K562 (cell line): ENCODE measurements around the gene SLC25A42. TPM values are rescaled to one million over a fixed set of nuclear protein-coding genes. Genes with fewer than 3 reads are reported as not detected.
A peak's percentile ranks its signal among the peaks of the same experiment; 100 is the strongest.

Experiments
- BRF2 ChIP-seq: IDR thresholded peaks from 3 replicates; pipeline ENCODE4 v1.6.1; 2011; ENCODE audit warnings: borderline replicate concordance, mild to moderate bottlenecking; ENCODE audit not compliant: insufficient read length, insufficient read depth
- FOXJ2 ChIP-seq: fragments of 200-800 bp; sonication (Bioruptor generic); IDR thresholded peaks from 2 replicates; pipeline ENCODE4 v1.6.1; 2016; ENCODE audit warnings: missing genetic modification characterization, missing compliant biosample characterization
- FOXO4 ChIP-seq: fragments of 450-650 bp; formaldehyde crosslinking; IDR thresholded peaks from 2 replicates; pipeline ENCODE4 v1.4.0; 2020; ENCODE audit warnings: mild to moderate bottlenecking, moderate library complexity
- MEF2D ChIP-seq: conservative IDR thresholded peaks from 2 replicates; pipeline ENCODE4 v1.6.1; 2016; ENCODE audit warnings: low read depth, missing genetic modification characterization, missing compliant biosample characterization
- NFE2 ChIP-seq: IDR thresholded peaks from 2 replicates; pipeline ENCODE4 v1.6.1; 2014; ENCODE audit warnings: antibody characterized with exemption, low read depth
- NFIC ChIP-seq: fragments of 450-650 bp; IDR thresholded peaks from 2 replicates; pipeline ENCODE4 v1.6.1; 2017; ENCODE audit warnings: mild to moderate bottlenecking, inconsistent platforms
- PCBP2 ChIP-seq: fragments of 200-400 bp; formaldehyde crosslinking; IDR thresholded peaks from 2 replicates; pipeline ENCODE4 v1.6.1; 2018; ENCODE audit warnings: low read length, low read depth, mild to moderate bottlenecking, moderate library complexity; ENCODE audit not compliant: poor library complexity, severe bottlenecking
- PTRF ChIP-seq: fragments of 450-650 bp; IDR thresholded peaks from 2 replicates; pipeline ENCODE4 v1.6.1; 2016; ENCODE audit warnings: mild to moderate bottlenecking, missing genetic modification characterization, missing compliant biosample characterization
- SP1 ChIP-seq: sonication (generic); formaldehyde crosslinking; IDR thresholded peaks from 2 replicates; pipeline ENCODE4 v1.8.1; 2022; ENCODE audit warnings: mild to moderate bottlenecking, missing genetic modification reagents
- STAG1 ChIP-seq: sonication (generic); formaldehyde crosslinking; IDR thresholded peaks from 2 replicates; pipeline ENCODE4 v1.5.0; 2020; ENCODE audit warnings: missing genetic modification reagents, borderline replicate concordance
- TFAP4 ChIP-seq: sonication (generic); formaldehyde crosslinking; IDR thresholded peaks from 2 replicates; pipeline ENCODE4 v1.8.0; 2022; ENCODE audit warnings: missing genetic modification reagents, mild to moderate bottlenecking, moderate library complexity, borderline replicate concordance
- ZFP36 ChIP-seq: fragments of 150-350 bp; IDR thresholded peaks from 2 replicates; pipeline ENCODE4 v1.6.1; 2018; ENCODE audit warnings: low read length, low read depth; ENCODE audit not compliant: partially characterized antibody
- ZFX ChIP-seq: sonication (generic); formaldehyde crosslinking; IDR thresholded peaks from 2 replicates; pipeline ENCODE4 v1.8.0; 2022; ENCODE audit warnings: mild to moderate bottlenecking, missing genetic modification reagents, moderate library complexity
- ZNF217 ChIP-seq: sonication (generic); formaldehyde crosslinking; IDR thresholded peaks from 2 replicates; pipeline ENCODE4 v1.8.0; 2022; ENCODE audit warnings: mild to moderate bottlenecking, missing genetic modification reagents
- ZNF253 ChIP-seq: fragments of 250-450 bp; sonication (Bioruptor Pico); conservative IDR thresholded peaks from 2 replicates; pipeline ENCODE4 v1.6.1; 2021; ENCODE audit warnings: mild to moderate bottlenecking
- ZNF592 ChIP-seq: fragments of 450-650 bp; IDR thresholded peaks from 2 replicates; pipeline ENCODE4 v1.6.1; 2017; ENCODE audit warnings: antibody characterized with exemption, mild to moderate bottlenecking
- ZNF668 ChIP-seq: fragments of 250-450 bp; sonication (Bioruptor Pico); IDR thresholded peaks from 2 replicates; pipeline ENCODE4 v1.8.0; 2022; ENCODE audit warnings: mild to moderate bottlenecking, inconsistent platforms
- polyA plus RNA-seq, 8 experiments: library from polyadenylated mRNA; depleted of rRNA in 4 of 8; stranded (reverse) in 5 of 8; unstranded in 3 of 8; fragments of >200 nt; fragmentation: Nextera tagmentation in 2 of 8; fragmentation: Illumina TruSeq in 1 of 8; extraction: Ambion mirVana in 2 of 8; extraction: Trizol in 1 of 8; gene quantifications; 2 replicates each; pipeline versions ENCODE4 v1.2.1 to v1.2.3, GENCODE V29; 2011 to 2014; ENCODE audit warnings: inconsistent platforms in 1 of 8, missing spikeins in 1 of 8
- total RNA-seq, 7 experiments: library from RNA; depleted of rRNA in 6 of 7; stranded (reverse); fragments of >200 nt in 6 of 7; fragmentation: Illumina TruSeq in 2 of 7; extraction: Trizol in 2 of 7; gene quantifications; 2 replicates each; pipeline versions ENCODE4 v1.2.1 to v1.2.3, GENCODE V29; 2011 to 2021; ENCODE audit warnings: low replicate concordance in 1 of 7

SLC25A42 gene
- total and polyA plus RNA-seq, 9 of the 15 experiments (the other 6 are each of a cell fraction or from before 2014, with no cell fraction given) = 0.59 to 32.2 (median 14.1) TPM

- no peak for TF ChIP-seq MEF2D (tag)
- TF ChIP-seq PTRF (tag) = no peak
- TF ChIP-seq NFIC = no peak
- peak; percentile 55; the same call in 1 of the 2 replicates for TF ChIP-seq NFE2
- no peak for TF ChIP-seq ZNF217
- TF ChIP-seq PCBP2 = no peak
- 0 out of 2 replicates have a peak, but pooled peaks have one; percentile 16 for TF ChIP-seq SP1
- TF ChIP-seq ZNF592 = peak; percentile 84
- no peak for TF ChIP-seq FOXJ2 (tag)
- peak; percentile 64 for TF ChIP-seq TFAP4 (CRISPR knock-in tag)
- TF ChIP-seq ZFX (CRISPR knock-in tag) = no peak
- TF ChIP-seq BRF2 = no peak
- TF ChIP-seq FOXO4 (CRISPR knock-in tag) = no peak
- TF ChIP-seq ZFP36 = peak; percentile 95
- no peak for TF ChIP-seq STAG1
- TF ChIP-seq ZNF668 (CRISPR knock-in tag) = no peak
- TF ChIP-seq ZNF253 (CRISPR knock-in tag) = no peak
Observed at GRCh38 chr19:19062454-19063182, 1.2 kb upstream of the SLC25A42 start (continued).
